PC-3 (cell line): ENCODE data around the gene ANKH. TPM values are rescaled to one million over a fixed set of nuclear protein-coding genes. Genes with fewer than 3 reads are reported as not detected.

Source experiments
- ATAC-seq: fragments of 200-7000 bp; cut with Tn5 transposase; 2 replicates; pipeline ENCODE4 v1.9.1; 2020; ENCODE audit warnings: mild to moderate bottlenecking, moderate library complexity
- BruUV-seq: library from RNA; stranded (reverse); fragments of 400-500 nt; replicated peaks from 2 replicates; lab custom pipeline; 2021; lab: Mats Ljungman, UMichigan
- CTCF ChIA-PET: fragments of 300-600 bp; sonication (Branson Sonifier 250); formaldehyde crosslinking; loops from one replicate; lab custom pipeline; 2022; ENCODE audit warnings: antibody characterized with exemption; lab: Charles Lee
- POLR2A ChIA-PET: fragments of 300-600 bp; sonication (Branson Sonifier 250); formaldehyde crosslinking; loops from one replicate; lab custom pipeline; 2022; ENCODE audit warnings: antibody characterized with exemption; ENCODE audit not compliant: unreplicated experiment; lab: Charles Lee
- DNase-seq: peaks from one replicate; pipeline ENCODE4 v3.0.0-alpha.2; 2015
- H2AFZ ChIP-seq: fragments of 300-600 bp; sonication (generic); 2 replicates; pipeline ENCODE4 v1.6.0; 2016; ENCODE audit warnings: antibody characterized with exemption, low read length
- H3F3A ChIP-seq: fragments of 300-600 bp; sonication (generic); one replicate; pipeline ENCODE4 v1.6.0; 2017; ENCODE audit warnings: antibody characterized with exemption, low read length, control low read depth, mild to moderate bottlenecking; ENCODE audit not compliant: unreplicated experiment
- H3K27ac ChIP-seq: fragments of 300-600 bp; sonication (generic); 2 replicates; pipeline ENCODE4 v1.5.1; 2016; ENCODE audit warnings: mild to moderate bottlenecking, low read length
- H3K27me3 ChIP-seq: fragments of 300-600 bp; sonication (generic); 2 replicates; pipeline ENCODE4 v1.6.1; 2016; ENCODE audit warnings: low read length, mixed read lengths
- H3K36me3 ChIP-seq: fragments of 300-600 bp; sonication (generic); 2 replicates; pipeline ENCODE4 v1.6.1; 2016; ENCODE audit warnings: low read depth, mixed run types, low read length, mixed read lengths
- H3K4me1 ChIP-seq: fragments of 300-600 bp; sonication (generic); 2 replicates; pipeline ENCODE4 v1.5.1; 2016; ENCODE audit warnings: low read length; ENCODE audit not compliant: insufficient read depth
- H3K4me2 ChIP-seq: fragments of 300-600 bp; sonication (generic); 2 replicates; pipeline ENCODE4 v1.6.0; 2016; ENCODE audit warnings: low read length
- H3K4me3 ChIP-seq: fragments of 300-600 bp; sonication (generic); 2 replicates; pipeline ENCODE4 v1.5.1; 2016; ENCODE audit warnings: mild to moderate bottlenecking, low read length, mixed read lengths
- H3K79me2 ChIP-seq: fragments of 300-600 bp; sonication (generic); 2 replicates; pipeline ENCODE4 v1.6.1; 2017; ENCODE audit warnings: low read length, mixed read lengths
- H3K9ac ChIP-seq: fragments of 300-600 bp; sonication (generic); 2 replicates; pipeline ENCODE4 v1.6.0; 2016; ENCODE audit warnings: mild to moderate bottlenecking, low read length
- H3K9me2 ChIP-seq: fragments of 300-600 bp; sonication (generic); replicated peaks from 2 replicates; pipeline ENCODE4 v1.6.1; 2016; ENCODE audit warnings: mixed run types, low read length, mixed read lengths
- H3K9me3 ChIP-seq: fragments of 300-600 bp; sonication (generic); 2 replicates; pipeline ENCODE4 v1.6.1; 2016; ENCODE audit warnings: low read length, mixed read lengths
- H4K20me1 ChIP-seq: fragments of 300-600 bp; sonication (generic); 2 replicates; pipeline ENCODE4 v1.6.1; 2016; ENCODE audit warnings: low read length, mixed read lengths
- EZH2 ChIP-seq: fragments of 300-600 bp; sonication (generic); IDR thresholded peaks from one replicate; pipeline ENCODE4 v1.6.1; 2017; ENCODE audit warnings: antibody characterized with exemption, mild to moderate bottlenecking, low read length; ENCODE audit not compliant: unreplicated experiment
- EZH2phosphoT487 ChIP-seq: fragments of 300-600 bp; sonication (generic); IDR thresholded peaks from 2 replicates; pipeline ENCODE4 v1.6.1; 2018; ENCODE audit warnings: mild to moderate bottlenecking, antibody characterized with exemption, low read length, borderline replicate concordance
- intact Hi-C: fragments of 100-400 bp; cut with micrococcal nuclease; formaldehyde crosslinking; loops from 2 replicates; pipeline ENCODE4 v1.9.0; 2023
- total RNA-seq: library from RNA; depleted of rRNA; stranded (reverse); fragments of >200 nt; gene quantifications from 2 replicates; pipeline ENCODE4 v1.2.3, GENCODE V29; 2014
- TF ChIP-seq, protein P1 (sequence below): fragments of 300-600 bp; sonication (generic); conservative IDR thresholded peaks from 2 replicates; pipeline ENCODE4 v1.5.1; 2017; ENCODE audit warnings: antibody characterized with exemption, low read depth, mild to moderate bottlenecking, low read length

Gene ANKH
- total RNA-seq, 1 experiment from 2014 or later = 11.6 TPM

DNA sequence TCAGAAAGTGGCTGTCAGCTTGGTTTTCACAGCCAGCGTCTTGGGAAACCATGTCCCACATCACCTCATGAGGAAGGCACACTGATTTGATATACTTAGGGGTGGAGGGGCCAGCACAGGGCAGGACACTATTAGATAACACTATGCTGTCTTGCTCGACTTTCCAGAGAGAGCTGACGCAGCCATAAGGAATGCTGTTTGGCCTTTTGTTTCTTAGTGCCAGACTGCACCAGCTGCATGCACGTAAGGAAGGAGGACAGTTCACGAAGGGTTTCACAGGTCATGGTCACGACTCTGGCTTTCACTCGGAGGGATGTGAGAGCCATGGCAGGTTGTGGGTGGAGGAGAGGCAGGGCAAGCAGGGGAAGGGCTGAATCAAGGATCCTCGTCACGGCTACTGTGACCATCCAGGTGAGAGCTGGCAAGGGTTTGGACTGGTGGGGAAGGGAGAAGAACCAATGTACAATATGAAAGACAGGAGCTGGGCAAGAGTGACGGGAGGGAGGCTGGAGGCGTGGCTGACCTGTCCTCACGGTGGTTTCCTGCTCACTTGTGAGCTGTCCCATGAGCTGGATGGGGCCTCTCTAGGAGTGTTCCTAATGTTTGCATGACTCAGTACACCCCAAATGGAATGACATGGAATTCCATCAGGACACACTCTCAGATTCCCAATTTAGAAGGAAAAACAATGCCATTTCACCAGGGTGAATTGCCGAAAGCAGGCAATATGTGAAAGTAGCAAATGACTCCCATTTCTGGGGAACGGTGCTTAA lies 145.3 kb downstream of the ANKH start:
- H2AFZ ChIP-seq = no peak overlapping the region
- H3K9ac ChIP-seq = no peak overlapping the region
- peaks cover 10% of the 10 kb centered on the region for H3K4me1 ChIP-seq
- H3K36me3 ChIP-seq = no peaks in the 10 kb centered on the region
- DNase-seq (peak; percentile 37), ATAC-seq (peak; percentile 43)
- no peaks in the 10 kb centered on the region for H3K79me2 ChIP-seq
- H3K9me3 ChIP-seq = no peaks in the 10 kb centered on the region
- no peak for TF ChIP-seq EZH2
- TF ChIP-seq EZH2phosphoT487 = no peak
- TF ChIP-seq, protein P1, sequence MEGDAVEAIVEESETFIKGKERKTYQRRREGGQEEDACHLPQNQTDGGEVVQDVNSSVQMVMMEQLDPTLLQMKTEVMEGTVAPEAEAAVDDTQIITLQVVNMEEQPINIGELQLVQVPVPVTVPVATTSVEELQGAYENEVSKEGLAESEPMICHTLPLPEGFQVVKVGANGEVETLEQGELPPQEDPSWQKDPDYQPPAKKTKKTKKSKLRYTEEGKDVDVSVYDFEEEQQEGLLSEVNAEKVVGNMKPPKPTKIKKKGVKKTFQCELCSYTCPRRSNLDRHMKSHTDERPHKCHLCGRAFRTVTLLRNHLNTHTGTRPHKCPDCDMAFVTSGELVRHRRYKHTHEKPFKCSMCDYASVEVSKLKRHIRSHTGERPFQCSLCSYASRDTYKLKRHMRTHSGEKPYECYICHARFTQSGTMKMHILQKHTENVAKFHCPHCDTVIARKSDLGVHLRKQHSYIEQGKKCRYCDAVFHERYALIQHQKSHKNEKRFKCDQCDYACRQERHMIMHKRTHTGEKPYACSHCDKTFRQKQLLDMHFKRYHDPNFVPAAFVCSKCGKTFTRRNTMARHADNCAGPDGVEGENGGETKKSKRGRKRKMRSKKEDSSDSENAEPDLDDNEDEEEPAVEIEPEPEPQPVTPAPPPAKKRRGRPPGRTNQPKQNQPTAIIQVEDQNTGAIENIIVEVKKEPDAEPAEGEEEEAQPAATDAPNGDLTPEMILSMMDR = no peak
- no peaks in the 10 kb centered on the region for H4K20me1 ChIP-seq
- no peaks in the 10 kb centered on the region for H3F3A ChIP-seq
- POLR2A ChIA-PET = no interaction called here
- no peaks in the 10 kb centered on the region for H3K27me3 ChIP-seq
- intact Hi-C loops = loop anchor here (5.0 kb wide), 1 partner anchor 146 kb away; the partner anchor contains the start of gene ANKH
- H3K4me2 ChIP-seq = no peak overlapping the region
- H3K27ac ChIP-seq = no peak overlapping the region
- H3K4me3 ChIP-seq = no peak overlapping the region
- CTCF ChIA-PET = no interaction called here
- H3K9me2 ChIP-seq = no peaks in the 10 kb centered on the region
- BruUV-seq = no TSS peak

DNA sequence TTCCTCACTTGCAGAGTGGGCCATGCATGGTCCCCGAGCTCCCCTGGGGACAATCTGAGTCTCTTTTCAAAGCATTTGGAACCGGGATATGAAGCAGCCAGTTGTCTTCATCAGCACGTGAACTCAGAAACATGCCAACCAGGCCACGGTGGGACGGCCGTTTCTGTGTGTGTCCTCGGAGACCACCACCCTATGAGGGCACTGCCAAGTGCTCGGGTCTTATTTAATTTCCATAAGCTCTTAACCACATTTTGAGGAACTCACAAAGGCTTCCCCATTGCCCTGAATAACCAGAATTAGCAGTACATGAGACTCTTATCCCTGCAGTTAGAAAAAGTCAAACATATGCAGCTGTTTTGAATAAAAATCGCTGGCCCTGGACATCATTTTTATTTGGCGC lies 146.9 kb downstream of the ANKH start:
- Histone ChIP-seq H3K4me1 (peaks cover 10% of the 10 kb centered on the region), H3K4me3 (no peak overlapping the region), H3K27ac (no peak overlapping the region), H3K9ac (no peak overlapping the region), H2AFZ (no peak overlapping the region), H3K9me3 (no peaks in the 10 kb centered on the region), H3K27me3 (no peaks in the 10 kb centered on the region), H3K4me2 (no peak overlapping the region), H3K9me2 (no peaks in the 10 kb centered on the region), H3F3A (no peaks in the 10 kb centered on the region), H3K36me3 (no peaks in the 10 kb centered on the region), H4K20me1 (no peaks in the 10 kb centered on the region), H3K79me2 (no peaks in the 10 kb centered on the region)
- ChIA-PET CTCF (no interaction called here), POLR2A (no interaction called here)
- intact Hi-C loops = loop anchor here (5.0 kb wide), 1 partner anchor 148 kb away; the partner anchor contains the start of gene ANKH
- DNase-seq = no peak
- TF ChIP-seq EZH2 (no peak), EZH2phosphoT487 (no peak)
- TF ChIP-seq, protein P1 = no peak
- no TSS peak for BruUV-seq
- no peak for ATAC-seq

DNA sequence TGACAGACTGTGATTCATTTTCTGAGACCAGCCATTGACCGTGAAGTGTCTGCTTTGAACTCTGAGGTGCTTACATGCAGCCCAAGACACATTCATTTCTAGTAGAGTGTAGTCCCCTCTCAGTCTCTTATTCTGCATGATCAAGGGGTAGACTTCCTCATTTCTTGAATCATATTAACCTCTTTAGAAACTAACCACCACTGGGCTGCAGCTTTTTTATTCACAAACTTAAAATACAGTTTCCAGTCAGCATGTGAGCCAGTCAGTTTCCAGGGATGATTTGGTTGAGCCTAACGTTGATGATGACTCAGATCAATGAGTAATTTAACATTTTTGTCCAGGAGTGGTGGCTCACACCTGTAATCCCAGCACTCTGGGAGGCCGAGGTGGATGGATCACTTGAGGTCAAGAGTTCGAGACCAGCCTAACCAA lies 147.9 kb downstream of the ANKH start:
- BruUV-seq = no TSS peak
- Histone ChIP-seq H3K9me3 (no peaks in the 10 kb centered on the region), H4K20me1 (no peaks in the 10 kb centered on the region), H3K27me3 (no peaks in the 10 kb centered on the region), H3K27ac (no peak overlapping the region), H3K79me2 (no peaks in the 10 kb centered on the region), H2AFZ (no peak overlapping the region), H3K4me2 (no peak overlapping the region), H3K36me3 (no peaks in the 10 kb centered on the region), H3K4me1 (peaks cover 10% of the 10 kb centered on the region), H3F3A (no peaks in the 10 kb centered on the region), H3K4me3 (no peak overlapping the region), H3K9me2 (no peaks in the 10 kb centered on the region), H3K9ac (no peak overlapping the region)
- DNase-seq (no peak), ATAC-seq (no peak)
- TF ChIP-seq EZH2phosphoT487 = no peak
- TF ChIP-seq, protein P1 = no peak
- no peak for TF ChIP-seq EZH2
- ChIA-PET POLR2A (no interaction called here), CTCF (no interaction called here)
- intact Hi-C loops = no loop called here
